Measurements from ENCODE around the gene SIX6.
A peak's percentile ranks its signal among the peaks of the same experiment; 100 is the strongest.
"Not testable (repeated sequence)": the region's sequence is repeated elsewhere in the genome, so short reads cannot be mapped to it uniquely, and the experiment has no call there.

Gene SIX6

DNA sequence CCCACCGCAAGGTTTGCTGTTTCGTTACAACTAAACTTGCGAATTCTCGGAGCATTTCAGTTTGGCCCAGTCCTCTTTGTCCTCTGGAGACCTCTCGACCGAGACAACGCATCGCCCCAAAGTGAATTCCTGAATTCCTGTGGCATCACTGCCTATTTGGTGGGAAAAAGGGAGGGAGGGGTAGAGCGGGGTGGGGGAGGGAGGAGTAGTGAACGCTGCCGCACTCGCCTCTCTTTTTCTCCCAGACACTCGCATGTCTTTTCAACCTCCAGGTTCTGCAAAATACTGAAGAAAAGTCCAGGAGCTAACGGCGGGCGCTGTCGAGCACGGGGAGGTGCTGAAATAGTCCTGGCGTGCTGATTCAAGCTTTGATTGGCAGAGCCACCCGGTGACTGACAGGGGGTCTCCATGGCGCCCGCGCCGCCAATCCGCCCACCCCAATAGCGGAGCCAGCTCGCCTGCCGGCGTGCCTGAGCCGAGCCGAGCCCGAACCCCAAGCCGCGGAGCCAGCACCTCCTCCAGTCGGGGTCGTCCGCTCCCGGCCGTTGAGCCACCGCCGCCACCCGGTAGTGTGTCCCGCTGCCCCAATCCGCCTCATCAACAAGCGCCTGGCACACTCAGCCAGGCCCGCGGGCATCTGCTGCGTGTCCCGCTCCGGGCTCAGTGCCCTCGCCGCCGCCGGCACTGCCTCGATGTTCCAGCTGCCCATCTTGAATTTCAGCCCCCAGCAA is at the start of gene SIX6:
Gene SIX6, plus strand, starts transcription at position 440 of the 731 bp plus-strand sequence. Its CDS starts 253 bp downstream, at position 693.
- peaks cover 6% of the 10 kb centered on the region for H3K4me1 Mint-ChIP-seq
- peak within 1 kb of the TSS; percentile 14 for H3K27ac Mint-ChIP-seq

DNA sequence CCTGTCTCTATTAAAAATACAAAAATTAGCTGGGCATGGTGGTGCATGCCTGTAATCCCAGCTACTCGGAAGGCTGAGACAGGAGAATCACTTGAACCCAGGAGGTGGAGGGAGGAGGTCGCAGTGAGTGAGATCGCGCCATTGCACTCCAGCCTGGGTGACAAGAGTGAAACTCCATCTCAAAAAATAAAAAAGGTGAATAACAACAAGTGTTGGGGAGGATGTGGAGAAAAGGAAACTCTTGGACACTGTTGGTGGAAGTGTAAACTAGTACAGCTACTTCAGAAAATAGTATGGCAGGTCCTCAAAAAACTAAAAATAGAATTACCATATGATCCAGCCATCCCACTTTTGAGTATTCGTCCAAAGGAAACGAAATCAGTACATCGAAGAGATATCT is 28.7 kb upstream of the SIX6 start:
- CTCF ChIA-PET, H3K36me3 Mint-ChIP-seq, DNase-seq, H3K9me3 Mint-ChIP-seq, H3K4me3 Mint-ChIP-seq, H3K27ac Mint-ChIP-seq, H3K4me1 Mint-ChIP-seq, H3K27me3 Mint-ChIP-seq: not testable (repeated sequence)

More for the DNA sequence above, at the start of gene SIX6:
- CTCF ChIA-PET: interaction anchor here (0.7 to 1.2 kb wide), 3 partner anchors 13 to 142 kb away, joined by 3 to 4 read pairs (median 3); no protein-coding TSS in a partner anchor
- Mint-ChIP-seq H3K9me3 (no peaks in the 10 kb centered on the region), H3K27me3 (peaks cover 84% of the 10 kb centered on the region), H3K4me3 (peak within 1 kb of the TSS; percentile 12), H3K36me3 (peaks cover 6% of the 10 kb centered on the region)
- DNase-seq: no peak

DNA sequence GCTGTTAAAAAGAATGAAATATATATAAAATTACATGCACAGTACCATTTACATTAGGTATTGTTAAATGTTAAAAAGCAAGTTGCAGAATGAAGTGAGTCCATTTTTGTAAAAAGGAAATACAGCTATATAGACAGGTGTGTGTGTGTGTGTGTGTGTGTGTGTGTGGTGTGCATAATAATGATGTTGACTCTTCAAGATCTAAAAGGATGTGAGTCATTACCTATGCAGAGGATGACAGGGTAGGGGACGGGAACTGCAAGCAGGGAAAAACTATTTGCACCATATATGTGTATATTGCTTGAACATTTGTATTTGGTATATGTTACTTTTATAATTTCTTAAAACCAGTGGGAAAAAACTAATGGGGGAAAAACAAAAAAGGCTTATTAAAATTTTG is 26.2 kb upstream of the SIX6 start:
- no peaks in the 10 kb centered on the region for H3K36me3 Mint-ChIP-seq
- H3K9me3 Mint-ChIP-seq: peaks cover 5% of the 10 kb centered on the region
- peaks cover 3% of the 10 kb centered on the region for H3K4me1 Mint-ChIP-seq
- peaks cover 21% of the 10 kb centered on the region for H3K27me3 Mint-ChIP-seq
- H3K4me3 Mint-ChIP-seq: no peak overlapping the region
- CTCF ChIA-PET: no interaction called here
- no peak for DNase-seq
- no peak overlapping the region for H3K27ac Mint-ChIP-seq

DNA sequence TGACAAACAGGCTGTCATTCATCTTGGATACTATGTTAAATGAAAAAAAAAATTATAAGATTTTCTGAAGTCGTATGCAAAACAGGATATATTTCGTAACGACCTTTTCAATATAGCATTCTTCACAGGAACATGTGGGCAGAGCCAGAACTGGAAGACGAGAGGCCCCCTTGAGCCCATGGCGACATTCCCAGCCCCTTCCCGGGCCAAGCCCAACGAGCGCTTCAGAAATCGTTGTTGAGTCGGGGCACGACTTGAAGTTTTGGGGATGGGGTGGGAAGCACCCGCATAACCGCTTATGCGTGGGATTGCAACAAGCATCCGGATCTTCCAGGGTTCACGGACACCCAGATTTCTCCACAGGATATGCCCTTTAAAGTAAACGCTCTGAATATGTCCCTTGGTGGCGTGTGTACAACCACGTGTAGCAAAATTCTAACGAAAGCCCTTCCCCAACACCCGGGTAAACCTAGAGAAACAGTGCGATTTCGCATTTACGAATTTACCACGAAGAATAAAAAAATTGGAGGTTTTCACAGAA is 23.8 kb upstream of the SIX6 start:
- Mint-ChIP-seq H3K27ac (no peak overlapping the region), H3K36me3 (no peaks in the 10 kb centered on the region), H3K4me1 (peaks cover 3% of the 10 kb centered on the region), H3K9me3 (peaks cover 5% of the 10 kb centered on the region), H3K4me3 (no peak overlapping the region), H3K27me3 (peaks cover 21% of the 10 kb centered on the region)
- DNase-seq: no peak
- CTCF ChIA-PET: no interaction called here

DNA sequence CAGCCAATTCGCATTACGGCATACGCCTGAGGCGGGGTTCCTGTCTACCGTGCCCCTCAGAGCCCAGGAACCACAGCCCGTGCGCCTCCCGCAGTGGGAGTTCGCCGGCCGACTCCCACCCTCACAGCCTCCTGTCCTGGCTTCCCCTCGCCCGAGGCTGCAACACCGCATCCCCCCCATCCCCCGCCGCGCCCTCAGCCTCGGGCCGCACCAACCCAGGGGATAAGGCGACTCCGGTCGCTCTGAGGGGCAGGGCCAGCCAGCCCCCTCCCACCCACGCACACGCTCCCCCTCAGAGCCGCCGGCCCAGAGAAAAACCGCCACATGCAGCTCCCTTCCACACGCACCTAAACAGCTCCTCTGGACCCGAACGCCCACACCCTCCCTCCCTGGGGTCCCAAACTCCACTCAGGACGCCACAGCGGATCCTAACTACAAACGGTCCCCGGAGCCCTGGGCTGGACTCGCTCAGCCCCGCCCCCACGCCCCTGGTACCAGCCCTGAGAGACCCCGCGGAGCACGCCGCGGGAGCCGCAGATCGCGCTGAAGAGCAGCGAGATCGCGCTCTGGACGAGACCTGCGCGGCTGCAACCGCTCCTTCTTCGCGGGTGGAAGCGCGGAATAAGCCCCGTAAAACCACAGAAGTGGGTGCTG is 23.2 kb upstream of the SIX6 start, which contains the start of gene C14orf39:
Gene C14orf39, minus strand, starts transcription at position 466 of the 654 bp plus-strand sequence. CDS start 985 bp downstream, outside the sequence.
- no peaks in the 10 kb centered on the region for H3K36me3 Mint-ChIP-seq
- H3K4me3 Mint-ChIP-seq: no peak within 1 kb of the TSS
- peaks cover 21% of the 10 kb centered on the region for H3K27me3 Mint-ChIP-seq
- H3K27ac Mint-ChIP-seq: no peak within 1 kb of the TSS
- peaks cover 3% of the 10 kb centered on the region for H3K4me1 Mint-ChIP-seq
- peak; percentile 27 for DNase-seq
- CTCF ChIA-PET: no interaction called here
- peaks cover under 1% of the 10 kb centered on the region for H3K9me3 Mint-ChIP-seq

DNA sequence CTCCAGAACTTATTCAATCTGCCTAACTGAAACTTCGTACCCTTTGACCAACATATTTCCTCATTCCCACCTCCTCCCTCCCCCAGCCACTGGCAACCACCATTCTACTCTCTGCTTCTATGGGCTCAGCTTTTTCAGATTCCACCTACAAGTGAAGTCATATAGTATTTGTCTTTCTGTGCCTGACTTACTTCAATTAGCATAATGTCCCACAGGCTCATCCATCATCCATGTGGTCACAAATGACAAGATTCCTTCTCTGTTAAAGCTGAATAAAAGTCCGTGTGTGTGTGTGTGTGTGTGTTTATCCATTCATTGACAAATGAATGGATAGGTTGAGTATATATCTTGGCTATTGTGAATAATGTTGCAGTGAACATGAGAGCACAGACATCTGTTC is 21.7 kb upstream of the SIX6 start:
- Mint-ChIP-seq H3K36me3 (no peaks in the 10 kb centered on the region), H3K27me3 (peaks cover 21% of the 10 kb centered on the region), H3K4me3 (no peak overlapping the region), H3K27ac (no peak overlapping the region), H3K4me1 (peaks cover 3% of the 10 kb centered on the region), H3K9me3 (no peaks in the 10 kb centered on the region)
- no peak for DNase-seq
- CTCF ChIA-PET: interaction anchor here (1.0 kb wide), 1 partner anchor 21 kb away, joined by 3 read pairs; the partner anchor contains the start of gene SIX6

DNA sequence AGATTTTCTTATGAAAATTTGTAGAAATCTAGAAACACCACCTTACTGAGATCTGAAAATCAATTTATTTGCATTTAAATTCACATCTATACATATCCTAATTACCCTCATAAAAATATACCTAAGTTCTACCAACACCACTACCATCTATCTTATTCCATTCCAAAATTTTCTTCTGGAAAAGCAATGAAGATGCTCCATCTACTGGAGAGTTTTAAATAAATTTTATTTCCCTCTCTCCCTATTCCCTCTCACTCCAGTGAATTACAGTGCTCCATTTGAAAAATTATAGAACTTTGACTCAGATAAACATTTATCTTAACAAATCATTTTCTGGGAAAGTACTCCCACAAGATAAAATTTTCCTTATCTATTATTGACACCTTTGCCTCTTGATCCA is 20.8 kb upstream of the SIX6 start:
- Mint-ChIP-seq H3K4me3 (no peak overlapping the region), H3K27me3 (peaks cover 21% of the 10 kb centered on the region), H3K9me3 (no peaks in the 10 kb centered on the region), H3K36me3 (no peaks in the 10 kb centered on the region), H3K4me1 (peaks cover 3% of the 10 kb centered on the region), H3K27ac (no peak overlapping the region)
- DNase-seq: no peak
- CTCF ChIA-PET: interaction anchor here (0.8 kb wide), 1 partner anchor 205 kb away, joined by 3 read pairs; no protein-coding TSS in a partner anchor

DNA sequence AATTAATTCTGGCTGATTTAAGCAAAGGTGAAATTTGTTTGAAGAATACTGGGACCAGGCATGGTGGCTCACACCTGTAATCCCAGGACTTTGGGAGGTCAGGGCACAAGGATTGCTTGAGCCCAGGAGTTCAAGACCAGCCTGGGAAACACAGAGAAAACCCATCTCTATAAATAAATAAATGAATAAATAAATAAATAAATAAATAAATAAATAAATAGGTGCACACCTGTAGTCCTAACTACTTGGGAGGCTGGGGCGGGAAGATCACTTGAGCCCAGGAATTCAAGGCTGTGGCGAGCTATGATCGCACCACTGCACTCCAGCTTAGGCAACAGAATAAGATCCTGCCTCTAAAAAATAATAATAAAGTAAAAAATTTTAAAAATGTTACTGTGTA is 18.7 kb upstream of the SIX6 start:
- CTCF ChIA-PET: no interaction called here
- H3K36me3 Mint-ChIP-seq: no peaks in the 10 kb centered on the region
- H3K4me3 Mint-ChIP-seq: no peak overlapping the region
- H3K4me1 Mint-ChIP-seq: peaks cover 2% of the 10 kb centered on the region
- H3K9me3 Mint-ChIP-seq: no peaks in the 10 kb centered on the region
- peaks cover 13% of the 10 kb centered on the region for H3K27me3 Mint-ChIP-seq
- no peak for DNase-seq
- no peak overlapping the region for H3K27ac Mint-ChIP-seq

DNA sequence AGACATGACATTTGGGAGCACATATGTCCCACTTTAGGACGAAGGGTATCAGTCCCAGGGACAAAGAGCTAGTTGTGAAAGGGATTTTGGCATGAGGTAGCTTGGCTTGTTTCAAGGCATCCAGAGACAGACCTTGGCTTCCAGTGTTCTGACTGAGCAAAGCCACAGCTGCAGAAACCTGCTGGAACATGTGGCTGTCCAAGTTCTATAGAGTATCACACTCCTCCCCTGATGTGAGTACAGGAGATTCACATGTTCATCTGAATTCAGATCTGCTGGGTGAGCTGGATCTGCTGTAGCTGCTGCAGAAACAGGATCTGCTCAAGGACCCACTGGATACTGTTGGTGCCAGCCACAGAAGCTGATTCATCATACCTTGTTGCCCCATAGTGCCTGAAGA is 13.0 kb upstream of the SIX6 start:
- H3K4me3 Mint-ChIP-seq: no peak overlapping the region
- no peaks in the 10 kb centered on the region for H3K9me3 Mint-ChIP-seq
- peaks cover 9% of the 10 kb centered on the region for H3K27me3 Mint-ChIP-seq
- H3K36me3 Mint-ChIP-seq: no peaks in the 10 kb centered on the region
- no peak overlapping the region for H3K27ac Mint-ChIP-seq
- DNase-seq: no peak
- CTCF ChIA-PET: interaction anchor here (1.0 kb wide), 1 partner anchor 13 kb away, joined by 3 read pairs; the partner anchor contains the start of gene SIX6
- no peaks in the 10 kb centered on the region for H3K4me1 Mint-ChIP-seq

DNA sequence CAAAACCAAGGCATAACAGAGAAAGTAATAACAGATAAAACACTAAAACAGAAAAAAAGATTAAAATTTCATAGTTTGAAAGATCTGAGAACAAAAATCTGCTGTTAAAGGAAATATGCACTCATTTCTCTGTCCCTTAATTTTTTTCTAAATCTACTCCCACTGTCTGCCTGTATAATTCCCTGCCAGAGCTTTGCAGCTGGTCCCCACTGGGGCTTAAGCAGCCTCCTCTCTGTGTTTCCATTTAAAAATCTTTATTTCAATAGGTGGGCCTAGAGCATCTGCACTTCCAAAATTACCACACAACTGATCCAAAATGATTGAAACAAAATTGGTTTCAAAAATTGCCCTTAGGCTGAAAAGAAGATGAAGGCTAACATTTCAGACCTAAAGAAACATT is 6.4 kb upstream of the SIX6 start:
- Mint-ChIP-seq H3K4me1 (no peaks in the 10 kb centered on the region), H3K27ac (no peak overlapping the region), H3K27me3 (peaks cover 49% of the 10 kb centered on the region), H3K36me3 (peaks cover 2% of the 10 kb centered on the region), H3K9me3 (no peaks in the 10 kb centered on the region), H3K4me3 (no peak overlapping the region)
- CTCF ChIA-PET: no interaction called here
- DNase-seq: no peak

DNA sequence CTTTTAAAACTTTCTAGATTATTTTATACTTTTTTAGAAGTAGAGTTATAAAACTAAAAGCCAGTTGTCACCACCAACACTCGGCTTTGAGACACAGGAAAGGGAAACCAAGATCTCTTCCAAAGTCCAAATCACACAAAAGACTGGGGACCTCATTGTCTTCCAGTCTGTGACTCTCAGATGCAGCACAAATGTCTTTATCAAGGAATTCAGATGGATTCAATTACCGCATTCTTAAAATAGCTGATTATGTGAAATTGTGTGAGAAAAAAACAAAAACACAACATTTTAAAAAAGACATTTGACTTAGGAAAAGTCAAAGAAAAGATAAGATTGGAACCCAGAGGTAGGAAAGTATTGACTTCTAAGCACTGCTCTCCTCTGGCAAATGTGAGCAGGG is 3.5 kb upstream of the SIX6 start:
- H3K9me3 Mint-ChIP-seq: no peaks in the 10 kb centered on the region
- CTCF ChIA-PET: no interaction called here

DNA sequence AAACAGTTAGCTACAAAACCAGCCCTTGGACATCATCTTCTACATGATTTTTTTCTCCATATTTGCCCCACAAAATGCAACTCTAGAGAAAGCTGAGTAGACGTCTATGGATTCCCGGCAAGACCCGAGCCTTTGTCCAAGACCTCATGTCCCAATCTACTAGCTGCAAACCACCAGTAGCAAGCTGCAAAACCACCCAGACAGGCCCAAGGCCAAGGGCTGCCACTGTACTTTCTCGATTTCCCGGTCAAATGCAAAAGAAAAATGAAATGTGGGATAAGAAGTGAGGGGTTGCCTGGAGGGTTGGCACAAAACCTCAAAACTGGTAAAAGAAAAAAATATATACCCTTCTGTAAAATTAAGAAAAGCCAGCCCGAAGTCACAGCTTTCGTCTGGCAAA is 2.9 kb upstream of the SIX6 start:
- Mint-ChIP-seq H3K4me1 (peaks cover 6% of the 10 kb centered on the region), H3K9me3 (no peaks in the 10 kb centered on the region), H3K4me3 (no peak overlapping the region), H3K36me3 (peaks cover 4% of the 10 kb centered on the region), H3K27ac (no peak overlapping the region), H3K27me3 (peaks cover 81% of the 10 kb centered on the region)
- no peak for DNase-seq
- CTCF ChIA-PET: interaction anchor here (0.7 to 1.5 kb wide), 2 partner anchors 156 to 174 kb away, joined by 3 read pairs; no protein-coding TSS in a partner anchor

More for the DNA sequence above, 3.5 kb upstream of the SIX6 start:
- Mint-ChIP-seq H3K36me3 (peaks cover 4% of the 10 kb centered on the region), H3K27me3 (peaks cover 76% of the 10 kb centered on the region), H3K4me3 (no peak overlapping the region), H3K27ac (no peak overlapping the region), H3K4me1 (peaks cover 6% of the 10 kb centered on the region)
- no peak for DNase-seq

DNA sequence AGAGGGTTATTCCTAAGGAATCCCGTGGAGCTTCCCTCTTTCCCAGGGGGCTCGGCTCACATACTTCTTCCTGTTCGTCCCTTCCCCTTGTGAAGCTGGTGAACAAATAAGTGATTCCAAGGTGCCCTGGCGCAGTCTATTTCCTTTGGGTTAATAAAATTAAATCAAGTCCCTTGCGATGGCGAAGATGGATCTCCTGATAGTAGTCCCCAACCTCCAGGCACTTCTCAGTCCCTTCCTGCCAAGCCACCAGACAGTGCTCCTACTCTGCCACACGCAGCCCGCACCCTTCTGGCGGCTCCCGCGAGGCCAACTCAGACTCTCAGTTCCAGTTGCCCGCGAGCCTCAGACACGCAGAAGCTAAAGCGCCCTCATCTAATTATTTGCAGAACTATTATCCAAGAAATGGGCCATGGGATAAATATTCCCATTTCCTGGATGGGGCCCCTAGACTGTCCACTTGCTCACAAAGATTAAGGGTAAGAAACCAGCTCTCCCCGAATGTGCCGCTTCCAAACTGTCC is 2.4 kb upstream of the SIX6 start:
- Mint-ChIP-seq H3K27ac (no peak overlapping the region), H3K27me3 (peaks cover 83% of the 10 kb centered on the region), H3K4me3 (no peak overlapping the region), H3K36me3 (peaks cover 4% of the 10 kb centered on the region), H3K4me1 (peaks cover 6% of the 10 kb centered on the region), H3K9me3 (no peaks in the 10 kb centered on the region)
- no peak for DNase-seq
- CTCF ChIA-PET: interaction anchor here (0.7 to 1.5 kb wide), 2 partner anchors 156 to 174 kb away, joined by 3 read pairs; no protein-coding TSS in a partner anchor

All from activated naive CD4-positive, alpha-beta T cell treated with anti-CD3 and anti-CD28 coated beads, Interleukin-2, amount 10 ng/mL, durations not matched to agents 7 days and 5 days (primary cell).